Activated B cell treated with CpG ODN at 0.5 μM for 24 hours (primary cell): ENCODE measurements around the gene PHYHIPL. TPM values are rescaled to one million over a fixed set of nuclear protein-coding genes. Genes with fewer than 3 reads are reported as not detected.

ENCODE experiments used
- ATAC-seq: fragments of 200-7000 bp; cut with Tn5 transposase; one replicate; pipeline ENCODE4 v1.10.0; 2021; ENCODE audit warnings: low read depth, mild to moderate bottlenecking, moderate library complexity
- CTCF ChIA-PET: fragments of 350-600 bp; sonication (Branson Sonifier 250); formaldehyde crosslinking; loops from one replicate; lab custom pipeline; 2021; ENCODE audit warnings: antibody characterized with exemption; lab: Charles Lee
- POLR2A ChIA-PET: fragments of 350-600 bp; sonication (Branson Sonifier 250); formaldehyde crosslinking; loops from one replicate; lab custom pipeline; 2021; ENCODE audit warnings: antibody characterized with exemption; lab: Charles Lee
- DNase-seq: peaks from one replicate; pipeline ENCODE4 v3.0.0; 2022
- H3K27ac Mint-ChIP-seq: one replicate; pipeline ENCODE4 v1.8.0; 2020; ENCODE audit warnings: mixed read lengths
- H3K27me3 Mint-ChIP-seq: one replicate; pipeline ENCODE4 v1.8.0; 2021; ENCODE audit warnings: mixed read lengths
- H3K36me3 Mint-ChIP-seq: one replicate; pipeline ENCODE4 v1.8.0; 2021; ENCODE audit warnings: low read depth, mixed read lengths
- H3K4me1 Mint-ChIP-seq: one replicate; pipeline ENCODE4 v1.8.0; 2021; ENCODE audit warnings: mixed read lengths
- H3K4me3 Mint-ChIP-seq: one replicate; pipeline ENCODE4 v1.8.0; 2020; ENCODE audit warnings: mild to moderate bottlenecking, mixed read lengths
- H3K9me3 Mint-ChIP-seq: one replicate; pipeline ENCODE4 v1.8.0; 2020; ENCODE audit warnings: mixed read lengths
- intact Hi-C: fragments of 100-400 bp; cut with micrococcal nuclease; formaldehyde crosslinking; loops from one replicate; pipeline ENCODE4 v1.15.1; 2024
- total RNA-seq: library from RNA; stranded (reverse); gene quantifications from 2 replicates; pipeline ENCODE4 v1.2.3, GENCODE V29; 2022
- TF ChIP-seq, protein P1 (sequence below): fragments of 200-600 bp; IDR thresholded peaks from one replicate; pipeline ENCODE4 v1.8.0; 2022; ENCODE audit warnings: antibody characterized with exemption, mild to moderate bottlenecking

The PHYHIPL gene
- total RNA-seq, 1 donor from 2014 or later = not detected

DNA sequence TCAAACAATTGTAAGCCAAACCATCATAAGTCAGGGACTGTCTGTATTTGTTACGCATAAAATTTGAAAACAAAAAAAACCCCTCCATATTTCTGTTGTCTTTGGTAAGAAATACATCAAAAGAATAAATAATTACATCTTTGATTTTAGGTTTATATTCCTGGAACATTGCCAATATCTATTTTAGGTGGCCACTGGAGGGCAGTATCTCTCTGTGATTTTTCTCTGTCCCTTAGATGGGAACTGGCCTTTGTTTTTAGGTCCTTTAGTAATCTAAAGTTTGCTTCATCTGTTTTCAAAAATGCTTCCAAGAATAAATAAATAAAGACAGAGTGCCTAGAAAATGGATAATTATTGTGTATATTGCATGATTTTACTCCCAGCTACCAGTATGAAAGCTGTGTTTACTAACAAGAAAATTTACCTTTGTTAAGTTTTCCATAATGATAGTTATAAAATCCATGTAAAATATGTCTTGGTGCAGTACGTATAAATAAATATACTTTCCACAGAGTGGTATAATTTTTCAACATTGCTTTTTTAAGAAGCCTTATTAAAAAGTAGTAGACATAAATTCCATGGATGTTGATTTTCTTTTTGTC, 64.2 kb downstream of the PHYHIPL start:
- ChIA-PET POLR2A (no interaction called here), CTCF (interaction anchor here (0.7 kb wide), 1 partner anchor 18 kb away, joined by 3 read pairs; no protein-coding TSS in a partner anchor)
- DNase-seq (no peak), ATAC-seq (no peak)
- intact Hi-C loops = loop anchor here (2.0 to 5.0 kb wide), 3 partner anchors 568 to 1406 kb away; no protein-coding TSS in a partner anchor
- Mint-ChIP-seq H3K36me3 (no peaks in the 10 kb centered on the region), H3K27me3 (peaks cover 11% of the 10 kb centered on the region), H3K4me3 (no peak overlapping the region), H3K4me1 (no peaks in the 10 kb centered on the region), H3K9me3 (peaks cover 3% of the 10 kb centered on the region), H3K27ac (no peak overlapping the region)
- TF ChIP-seq, protein P1, sequence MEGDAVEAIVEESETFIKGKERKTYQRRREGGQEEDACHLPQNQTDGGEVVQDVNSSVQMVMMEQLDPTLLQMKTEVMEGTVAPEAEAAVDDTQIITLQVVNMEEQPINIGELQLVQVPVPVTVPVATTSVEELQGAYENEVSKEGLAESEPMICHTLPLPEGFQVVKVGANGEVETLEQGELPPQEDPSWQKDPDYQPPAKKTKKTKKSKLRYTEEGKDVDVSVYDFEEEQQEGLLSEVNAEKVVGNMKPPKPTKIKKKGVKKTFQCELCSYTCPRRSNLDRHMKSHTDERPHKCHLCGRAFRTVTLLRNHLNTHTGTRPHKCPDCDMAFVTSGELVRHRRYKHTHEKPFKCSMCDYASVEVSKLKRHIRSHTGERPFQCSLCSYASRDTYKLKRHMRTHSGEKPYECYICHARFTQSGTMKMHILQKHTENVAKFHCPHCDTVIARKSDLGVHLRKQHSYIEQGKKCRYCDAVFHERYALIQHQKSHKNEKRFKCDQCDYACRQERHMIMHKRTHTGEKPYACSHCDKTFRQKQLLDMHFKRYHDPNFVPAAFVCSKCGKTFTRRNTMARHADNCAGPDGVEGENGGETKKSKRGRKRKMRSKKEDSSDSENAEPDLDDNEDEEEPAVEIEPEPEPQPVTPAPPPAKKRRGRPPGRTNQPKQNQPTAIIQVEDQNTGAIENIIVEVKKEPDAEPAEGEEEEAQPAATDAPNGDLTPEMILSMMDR = no peak

DNA sequence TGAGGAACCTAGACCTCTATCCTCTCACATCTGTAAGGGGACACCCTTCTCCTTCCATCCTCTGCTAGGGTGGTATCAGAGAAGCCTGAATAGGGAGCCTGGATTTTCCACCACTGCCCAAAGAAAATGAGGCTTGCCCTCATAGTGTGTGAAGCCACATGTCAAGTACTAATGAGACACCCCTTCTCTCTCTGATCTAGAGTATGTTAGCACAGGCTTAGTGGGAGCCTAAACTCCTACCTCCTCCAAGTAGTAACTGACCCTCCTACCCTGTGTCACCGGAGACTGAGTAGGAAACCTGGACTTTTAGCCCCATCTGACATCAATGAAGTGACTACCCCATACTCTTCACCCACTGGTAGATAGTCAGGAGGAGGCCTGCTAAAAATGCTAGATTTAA, 65.6 kb downstream of the PHYHIPL start:
- no peak for DNase-seq
- ChIA-PET POLR2A (no interaction called here), CTCF (no interaction called here)
- Mint-ChIP-seq H3K9me3 (peaks cover 3% of the 10 kb centered on the region), H3K27me3 (peaks cover 10% of the 10 kb centered on the region), H3K4me1 (no peaks in the 10 kb centered on the region), H3K27ac (no peak overlapping the region), H3K4me3 (no peak overlapping the region), H3K36me3 (no peaks in the 10 kb centered on the region)
- no peak for ATAC-seq
- TF ChIP-seq, protein P1 = no peak
- intact Hi-C loops = loop anchor here (5.0 kb wide), 1 partner anchor 965 kb away; no protein-coding TSS in a partner anchor

DNA sequence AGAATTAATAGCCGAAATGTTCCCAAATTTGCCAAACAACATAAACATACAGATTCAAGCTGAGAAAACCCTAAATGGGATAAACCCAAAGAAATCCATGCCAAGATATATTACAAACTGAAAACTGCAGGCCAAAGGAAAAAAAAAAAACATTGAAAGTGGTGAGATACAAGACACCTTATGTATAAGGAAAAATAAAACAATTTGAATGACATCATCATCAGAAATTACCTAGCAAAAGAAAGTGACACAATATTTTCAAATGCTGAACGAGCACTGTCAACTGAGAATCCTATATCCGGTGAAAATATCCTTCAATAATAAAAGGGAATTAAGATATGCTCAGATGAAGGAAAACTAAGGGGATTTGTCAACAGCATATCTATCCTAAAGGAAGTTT, 66.5 kb downstream of the PHYHIPL start:
- Mint-ChIP-seq H3K4me3 (no peak overlapping the region), H3K4me1 (no peaks in the 10 kb centered on the region), H3K27me3 (peaks cover 10% of the 10 kb centered on the region), H3K36me3 (no peaks in the 10 kb centered on the region), H3K9me3 (peaks cover 3% of the 10 kb centered on the region), H3K27ac (no peak overlapping the region)
- CTCF ChIA-PET = no interaction called here
- DNase-seq (no peak), ATAC-seq (no peak)
- TF ChIP-seq, protein P1 = no peak
- POLR2A ChIA-PET = no interaction called here
- intact Hi-C loops = loop anchor here (5.0 kb wide), 1 partner anchor 964 kb away; no protein-coding TSS in a partner anchor

DNA sequence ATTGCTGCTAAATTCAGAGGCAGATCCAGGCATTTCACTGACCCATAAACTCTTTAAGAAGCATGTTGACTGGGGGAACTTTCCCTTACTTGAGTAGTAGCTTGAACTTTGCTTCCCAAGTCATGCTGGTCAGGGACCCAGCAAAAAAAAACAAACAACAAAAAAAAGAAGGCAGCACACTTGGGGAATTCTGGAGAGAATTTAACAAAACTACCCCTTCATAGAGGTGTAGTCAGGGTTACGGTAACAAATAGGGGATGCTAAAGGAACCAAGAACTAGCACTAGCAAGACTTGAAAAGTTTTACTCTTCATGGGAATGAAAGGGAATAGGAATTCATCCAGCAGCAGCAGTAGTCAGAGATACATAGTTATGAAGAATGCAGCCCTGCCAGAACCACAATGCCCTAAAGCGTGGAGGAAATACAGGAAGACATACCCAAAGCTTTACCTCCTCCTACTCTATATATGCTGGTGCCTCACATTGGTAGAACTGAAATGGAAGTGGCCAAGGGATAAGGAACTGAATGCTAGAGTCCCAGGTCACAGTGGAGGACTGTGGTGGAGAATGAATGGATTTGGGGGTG, 67.3 kb downstream of the PHYHIPL start:
- ChIA-PET CTCF (no interaction called here), POLR2A (no interaction called here)
- Mint-ChIP-seq H3K27me3 (peaks cover 10% of the 10 kb centered on the region), H3K27ac (no peak overlapping the region), H3K4me3 (no peak overlapping the region), H3K4me1 (no peaks in the 10 kb centered on the region), H3K36me3 (no peaks in the 10 kb centered on the region), H3K9me3 (peaks cover 3% of the 10 kb centered on the region)
- ATAC-seq (no peak), DNase-seq (no peak)
- intact Hi-C loops = loop anchor here (5.0 kb wide), 1 partner anchor 964 kb away; no protein-coding TSS in a partner anchor
- TF ChIP-seq, protein P1 = no peak

DNA sequence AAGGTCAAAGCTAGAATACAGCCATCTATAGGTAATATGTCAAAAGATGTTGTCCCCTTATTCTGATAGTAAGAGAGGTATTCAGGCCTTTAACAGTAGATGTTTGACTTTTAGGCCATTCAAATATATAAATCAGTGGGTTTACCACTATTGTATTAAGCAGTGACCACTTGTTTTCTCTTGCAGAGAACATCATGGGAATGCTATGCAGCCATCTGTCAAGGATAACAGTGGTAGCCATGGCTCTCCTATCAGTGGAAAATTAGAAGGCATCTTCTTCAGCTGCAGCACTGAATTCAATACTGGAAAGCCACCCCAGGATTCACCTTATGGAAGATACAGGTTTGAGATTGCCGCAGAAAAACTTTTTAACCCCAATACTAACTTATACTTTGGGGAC, 68.4 kb downstream of the PHYHIPL start:
- intact Hi-C loops = loop anchor here (5.0 kb wide), 1 partner anchor 962 kb away; no protein-coding TSS in a partner anchor
- ChIA-PET POLR2A (no interaction called here), CTCF (no interaction called here)
- TF ChIP-seq, protein P1 = no peak
- Mint-ChIP-seq H3K9me3 (no peaks in the 10 kb centered on the region), H3K4me3 (no peak overlapping the region), H3K36me3 (no peaks in the 10 kb centered on the region), H3K27me3 (peaks cover 5% of the 10 kb centered on the region), H3K27ac (no peak overlapping the region), H3K4me1 (no peaks in the 10 kb centered on the region)
- no peak for DNase-seq
- no peak for ATAC-seq
